ENCODE results near the gene SEC22C. TPM values are rescaled to one million over a fixed set of nuclear protein-coding genes. Genes with fewer than 3 reads are reported as not detected.

Gene SEC22C
- total RNA-seq, 6 donors from 2014 or later = 36.3 to 59.7 (median 50.6) TPM

DNA sequence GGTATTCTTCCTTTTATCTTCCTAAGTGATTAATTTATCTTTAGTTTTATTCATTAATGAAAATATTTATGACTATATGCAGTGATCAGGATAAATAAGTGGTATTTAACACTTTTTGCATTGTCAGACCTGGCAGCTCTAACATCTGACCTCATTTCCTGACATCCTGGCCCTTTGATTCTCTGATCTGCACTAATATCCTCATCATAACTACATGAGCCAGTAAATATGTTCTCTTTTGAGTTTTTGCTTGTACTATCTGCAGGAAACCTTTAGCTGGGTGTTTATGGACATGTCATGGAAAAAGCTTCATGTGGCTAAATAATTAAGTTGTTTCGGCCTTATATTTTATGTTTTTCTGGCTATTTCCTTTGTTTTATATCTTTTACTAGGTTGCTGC lies 29.2 kb upstream of the SEC22C start:
- no peak for TF ChIP-seq EP300 (IDR thresholded peaks at IDR 0.05)
- TF ChIP-seq, protein P1, sequence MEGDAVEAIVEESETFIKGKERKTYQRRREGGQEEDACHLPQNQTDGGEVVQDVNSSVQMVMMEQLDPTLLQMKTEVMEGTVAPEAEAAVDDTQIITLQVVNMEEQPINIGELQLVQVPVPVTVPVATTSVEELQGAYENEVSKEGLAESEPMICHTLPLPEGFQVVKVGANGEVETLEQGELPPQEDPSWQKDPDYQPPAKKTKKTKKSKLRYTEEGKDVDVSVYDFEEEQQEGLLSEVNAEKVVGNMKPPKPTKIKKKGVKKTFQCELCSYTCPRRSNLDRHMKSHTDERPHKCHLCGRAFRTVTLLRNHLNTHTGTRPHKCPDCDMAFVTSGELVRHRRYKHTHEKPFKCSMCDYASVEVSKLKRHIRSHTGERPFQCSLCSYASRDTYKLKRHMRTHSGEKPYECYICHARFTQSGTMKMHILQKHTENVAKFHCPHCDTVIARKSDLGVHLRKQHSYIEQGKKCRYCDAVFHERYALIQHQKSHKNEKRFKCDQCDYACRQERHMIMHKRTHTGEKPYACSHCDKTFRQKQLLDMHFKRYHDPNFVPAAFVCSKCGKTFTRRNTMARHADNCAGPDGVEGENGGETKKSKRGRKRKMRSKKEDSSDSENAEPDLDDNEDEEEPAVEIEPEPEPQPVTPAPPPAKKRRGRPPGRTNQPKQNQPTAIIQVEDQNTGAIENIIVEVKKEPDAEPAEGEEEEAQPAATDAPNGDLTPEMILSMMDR (IDR thresholded peaks at IDR 0.05) = no peak
- no peak for TF ChIP-seq POLR2AphosphoS5 (IDR thresholded peaks at IDR 0.05)
- TF ChIP-seq POLR2A (IDR thresholded peaks at IDR 0.05) = no peak
- Histone ChIP-seq H3K9me3 (no peaks in the 10 kb centered on the region), H3K4me3 (no peak overlapping the region), H3K27ac (peak overlapping the region in 3 of 4 donors; percentile 44 to 59 (median 47)), H3K36me3 (peaks cover 0 to 21% (median 6%) of the 10 kb centered on the region in 4 donors), H3K27me3 (no peaks in the 10 kb centered on the region), H3K4me1 (peaks cover 34 to 54% (median 41%) of the 10 kb centered on the region in 4 donors)
- WGBS, 2 donors = 69 to 77% methylated on average over 1 of the region's 1 CpG
- DNase-seq = no peak
- ATAC-seq (ENCODE audit: low FRiP score in 2 of 2) = no peak

DNA sequence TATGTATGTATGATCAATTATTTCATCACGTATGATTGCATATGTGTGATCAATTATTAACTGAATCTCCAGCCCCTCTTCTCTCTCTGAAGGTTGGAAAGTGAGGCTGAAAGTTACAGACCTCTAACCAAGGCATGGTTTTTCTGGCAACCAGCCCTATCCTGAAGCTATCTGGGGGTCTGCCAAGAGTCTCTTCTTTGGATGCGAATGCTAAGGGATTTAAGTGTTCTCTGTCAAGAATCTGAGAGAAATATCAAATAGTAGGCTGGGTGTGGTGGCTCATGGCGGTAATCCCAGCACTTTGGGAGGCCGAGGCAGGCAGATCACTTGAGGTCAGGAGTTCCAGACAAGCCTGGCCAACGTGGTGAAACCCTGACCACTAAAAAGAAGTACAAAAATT lies 26.8 kb upstream of the SEC22C start:
- Histone ChIP-seq H3K36me3 (peaks cover 0 to 21% (median 6%) of the 10 kb centered on the region in 4 donors), H3K9me3 (no peaks in the 10 kb centered on the region), H3K4me1 (peaks cover 40 to 60% (median 56%) of the 10 kb centered on the region in 4 donors), H3K4me3 (no peak overlapping the region), H3K27ac (no peak overlapping the region), H3K27me3 (no peaks in the 10 kb centered on the region)
- TF ChIP-seq POLR2AphosphoS5 (IDR thresholded peaks at IDR 0.05) (no peak), POLR2A (IDR thresholded peaks at IDR 0.05) (no peak), EP300 (IDR thresholded peaks at IDR 0.05) (no peak)
- TF ChIP-seq, protein P1 (IDR thresholded peaks at IDR 0.05) = no peak
- DNase-seq (no peak), ATAC-seq (ENCODE audit: low FRiP score in 2 of 2) (peak in 1 of 2 donors; percentile 23)
- 53 to 56% methylated on average over 5 of the region's 5 CpGs for WGBS, 2 donors

DNA sequence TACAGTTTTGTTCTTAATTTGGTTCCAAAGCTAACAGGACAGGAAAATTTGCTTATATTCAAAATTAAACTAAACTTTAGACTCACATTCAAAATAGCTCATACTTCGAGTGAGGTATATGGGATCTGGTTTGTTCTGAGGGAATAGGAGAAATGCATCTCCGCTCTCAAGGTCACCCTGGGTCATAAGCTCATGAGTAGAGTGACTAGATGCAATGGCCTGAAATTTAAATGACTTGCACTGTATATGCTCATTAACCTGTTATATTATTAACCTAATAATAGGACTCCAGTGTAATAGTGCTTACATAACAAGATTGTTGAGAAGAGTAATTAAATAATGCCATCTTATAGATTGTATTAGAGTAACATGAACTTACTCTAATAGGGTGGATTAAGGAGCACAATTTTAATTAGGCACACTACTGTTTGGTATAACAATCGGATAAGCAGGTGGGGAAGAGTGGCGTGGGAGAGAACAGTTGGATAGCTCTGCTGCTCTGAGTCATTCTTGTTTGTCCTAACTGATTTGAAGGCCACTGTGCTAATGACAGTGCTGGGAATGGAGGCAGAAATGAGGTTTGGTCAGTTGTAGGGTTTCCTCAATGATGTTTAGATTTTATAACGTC lies 23.9 kb upstream of the SEC22C start:
- Histone ChIP-seq H3K4me1 (peaks cover 32 to 64% (median 42%) of the 10 kb centered on the region in 4 donors), H3K27me3 (no peaks in the 10 kb centered on the region), H3K36me3 (peaks cover 0 to 18% (median 6%) of the 10 kb centered on the region in 4 donors), H3K4me3 (no peak overlapping the region), H3K27ac (peak overlapping the region in 2 of 4 donors; percentile 14 to 40), H3K9me3 (no peaks in the 10 kb centered on the region)
- TF ChIP-seq EP300 (IDR thresholded peaks at IDR 0.05) (no peak), POLR2AphosphoS5 (IDR thresholded peaks at IDR 0.05) (no peak), POLR2A (IDR thresholded peaks at IDR 0.05) (no peak)
- TF ChIP-seq, protein P1 (IDR thresholded peaks at IDR 0.05) = no peak
- 65 to 72% methylated on average over 5 of the region's 5 CpGs for whole genome bisulfite sequencing, 2 donors
- DNase-seq = no peak
- no peak for ATAC-seq (ENCODE audit: low FRiP score in 2 of 2)

DNA sequence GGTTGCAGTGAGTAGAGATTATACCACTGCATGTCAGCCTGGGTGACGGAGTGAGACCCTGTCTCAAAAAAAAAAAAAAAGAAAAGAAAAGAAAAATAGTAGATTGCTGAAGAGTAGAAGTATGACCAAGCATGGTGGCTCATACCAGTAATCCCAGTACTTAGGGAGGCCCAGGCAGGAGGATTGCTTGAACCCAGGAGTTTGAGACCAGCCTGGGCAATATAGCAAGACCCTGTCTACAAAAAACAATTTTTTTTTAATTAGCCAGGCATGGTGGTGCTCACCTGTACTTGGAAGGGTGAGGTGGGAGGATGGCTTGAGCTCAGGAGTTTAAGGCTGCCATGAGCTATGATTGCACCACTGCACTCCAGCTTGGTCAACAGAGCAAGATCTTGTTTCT lies 21.2 kb upstream of the SEC22C start:
- TF ChIP-seq POLR2AphosphoS5 (IDR thresholded peaks at IDR 0.05) = no peak
- no peak for TF ChIP-seq EP300 (IDR thresholded peaks at IDR 0.05)
- Histone ChIP-seq H3K9me3 (no peaks in the 10 kb centered on the region), H3K4me1 (peaks cover 30 to 54% (median 35%) of the 10 kb centered on the region in 4 donors), H3K27ac (no peak overlapping the region), H3K4me3 (no peak overlapping the region), H3K27me3 (no peaks in the 10 kb centered on the region), H3K36me3 (peaks cover 0 to 11% (median 2%) of the 10 kb centered on the region in 4 donors)
- peak in 1 of 2 donors; percentile 36 for DNase-seq
- 94 to 100% methylated on average over 1 of the region's 1 CpG for WGBS, 2 donors
- no peak for ATAC-seq (ENCODE audit: low FRiP score in 2 of 2)

DNA sequence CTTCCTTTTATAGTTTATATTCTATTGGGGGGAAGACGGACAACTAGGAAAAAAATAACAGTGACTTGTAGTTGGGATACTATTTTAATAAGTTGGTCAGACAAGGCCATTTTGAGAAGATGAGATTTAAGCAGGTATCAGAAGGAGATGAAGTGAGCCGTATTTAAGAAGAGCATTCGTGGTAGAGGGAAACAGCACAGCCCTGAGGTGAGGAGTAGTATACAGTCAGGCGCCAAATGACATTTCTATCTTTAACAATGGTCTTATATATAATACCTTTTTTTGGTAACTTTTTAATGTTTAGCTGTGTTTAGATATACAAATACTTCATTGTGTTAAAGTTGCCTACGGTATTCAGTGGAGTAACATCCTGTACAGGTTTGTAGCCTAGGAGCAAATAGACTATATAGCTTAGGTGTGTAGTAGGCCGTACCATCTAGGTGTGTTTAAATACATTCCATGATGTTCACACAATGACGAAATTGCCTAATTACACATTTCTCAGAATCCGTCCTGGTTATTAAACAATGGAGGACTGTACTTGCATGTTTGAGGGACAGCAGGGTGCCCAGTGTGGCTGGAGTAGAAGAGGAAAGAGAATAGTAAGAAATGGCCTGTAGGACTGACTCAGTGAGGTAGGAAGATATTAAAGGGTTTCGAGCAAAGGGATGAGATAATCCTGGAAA lies 20.3 kb upstream of the SEC22C start:
- peaks cover 30 to 54% (median 35%) of the 10 kb centered on the region in 4 donors for H3K4me1 ChIP-seq

More for the DNA sequence above, 20.3 kb upstream of the SEC22C start:
- peak overlapping the region in 3 of 4 donors; percentile 96 to 99 (median 97) for H3K27ac ChIP-seq
- TF ChIP-seq POLR2A (IDR thresholded peaks at IDR 0.05) (no peak), EP300 (IDR thresholded peaks at IDR 0.05) (no peak), POLR2AphosphoS5 (IDR thresholded peaks at IDR 0.05) (no peak)
- TF ChIP-seq, protein P1 (IDR thresholded peaks at IDR 0.05) = no peak
- peak overlapping the region; percentile 84 to 99 (median 89) for H3K4me3 ChIP-seq
- 40 to 41% methylated on average over 9 of the region's 9 CpGs for WGBS, 2 donors
- H3K36me3 ChIP-seq = peaks cover 0 to 5% (median 0%) of the 10 kb centered on the region in 4 donors
- DNase-seq = no peak
- no peaks in the 10 kb centered on the region for H3K9me3 ChIP-seq
- ATAC-seq (ENCODE audit: low FRiP score in 2 of 2) = no peak
- no peaks in the 10 kb centered on the region for H3K27me3 ChIP-seq
